Skeletal muscle tissue (tissue), 4 donors: ENCODE data around the gene MTRFR. TPM values are rescaled to one million over a fixed set of nuclear protein-coding genes. Genes with fewer than 3 reads are reported as not detected.
A peak's percentile ranks its signal among the peaks of the same experiment; 100 is the strongest.
"Not testable (repeated sequence)": the region's sequence is repeated elsewhere in the genome, so short reads cannot be mapped to it uniquely, and the experiment has no call there.

Experiments
- H3K27ac ChIP-seq: one replicate; pipeline ENCODE4 v1.7.0; 2013; ENCODE audit warnings: mild to moderate bottlenecking, low read depth, low read length, inconsistent platforms
- H3K27me3 ChIP-seq, 3 donors: one replicate each; pipeline ENCODE4 v1.7.0; 2013; ENCODE audit warnings: low read length in 3 of 3; ENCODE audit not compliant: control insufficient read depth in 3 of 3, insufficient read depth in 3 of 3
- H3K36me3 ChIP-seq, 3 donors: one replicate each; pipeline ENCODE4 v1.7.0; 2013; ENCODE audit warnings: low read length in 3 of 3; ENCODE audit not compliant: control insufficient read depth in 3 of 3, insufficient read depth in 3 of 3
- H3K4me1 ChIP-seq, 3 donors: one replicate each; pipeline ENCODE4 v1.7.0; 2013; ENCODE audit warnings: low read length in 3 of 3, mild to moderate bottlenecking in 3 of 3; ENCODE audit not compliant: control insufficient read depth in 3 of 3, insufficient read depth in 3 of 3
- H3K4me3 ChIP-seq, 3 donors: one replicate each; pipeline ENCODE4 v1.7.0; 2013; ENCODE audit warnings: low read length in 3 of 3
- H3K9ac ChIP-seq, 3 donors: one replicate each; pipeline ENCODE4 v1.7.0; 2013; ENCODE audit warnings: low read length in 3 of 3, mild to moderate bottlenecking in 3 of 3, moderate library complexity in 2 of 3, low read depth in 1 of 3
- H3K9me3 ChIP-seq, 3 donors: one replicate each; pipeline ENCODE4 v1.7.0; 2013; ENCODE audit warnings: low read length in 3 of 3; ENCODE audit not compliant: control insufficient read depth in 3 of 3
- total RNA-seq: library from RNA; depleted of rRNA; stranded (reverse); fragments of >200 nt; gene quantifications from one replicate; pipeline ENCODE4 v1.2.3, GENCODE V29; 2014
- donor health status: Osteomylitis.

MTRFR gene
- total RNA-seq, 1 donor from 2014 or later: 12.0 TPM

DNA sequence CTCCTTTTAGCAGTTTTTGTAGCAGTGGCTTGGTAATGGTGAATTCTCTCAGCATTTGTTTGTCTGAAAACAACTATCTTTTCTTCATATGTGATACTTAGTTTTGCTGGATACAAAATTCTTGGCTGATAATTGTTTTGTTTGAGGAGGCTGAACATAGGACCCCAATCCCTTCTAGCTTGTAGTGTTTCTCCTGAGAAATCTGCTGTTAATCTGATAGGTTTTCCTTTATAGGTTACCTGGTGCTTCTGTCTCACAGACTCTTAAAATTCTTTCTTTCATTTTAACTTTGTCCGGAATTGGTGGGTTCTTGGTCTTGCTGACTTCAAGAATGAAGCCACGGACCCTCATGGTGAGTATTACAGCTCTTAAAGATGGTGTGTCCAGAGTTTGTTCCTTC is 14.9 kb downstream of the MTRFR start:
- not testable (repeated sequence) for H3K4me3 ChIP-seq, H3K9ac ChIP-seq, H3K27ac ChIP-seq, H3K9me3 ChIP-seq, H3K36me3 ChIP-seq, H3K27me3 ChIP-seq
- peaks cover 16 to 22% (median 16%) of the 10 kb centered on the region in 3 donors for H3K4me1 ChIP-seq

DNA sequence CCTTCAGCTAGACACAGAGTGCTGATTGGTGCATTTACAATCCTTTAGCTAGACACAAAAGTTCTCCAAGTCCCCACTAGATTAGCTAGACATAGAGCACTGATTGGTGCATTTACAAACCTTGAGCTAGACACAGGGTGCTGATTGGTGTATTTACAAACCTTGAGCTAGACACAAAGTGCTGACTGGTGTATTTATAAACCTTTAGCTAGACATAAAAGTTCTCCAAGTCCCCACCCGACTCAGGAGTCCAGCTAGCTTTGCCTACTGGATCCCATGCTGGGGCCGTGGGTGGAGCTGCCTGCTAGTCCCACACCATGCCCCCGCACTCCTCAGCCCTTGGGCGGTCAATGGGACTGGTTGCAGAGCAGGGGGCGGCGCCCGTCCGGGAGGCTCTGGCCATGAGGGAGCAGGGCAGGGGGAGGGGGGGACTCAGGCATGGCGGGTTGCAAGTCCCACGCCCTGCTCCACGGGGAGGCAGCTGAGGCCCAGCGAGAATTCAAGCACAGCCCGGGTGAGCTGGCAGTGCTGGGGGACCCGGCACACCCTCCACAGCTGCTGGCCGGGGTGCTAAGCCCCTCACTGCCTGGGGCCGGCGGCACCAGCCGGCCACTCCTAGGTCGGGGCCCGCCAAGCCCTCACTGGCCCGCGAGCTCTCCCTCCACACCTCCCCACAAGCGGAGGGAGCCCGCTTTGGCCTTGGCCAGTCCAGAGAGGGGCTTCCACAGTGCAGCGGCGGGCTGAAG is 15.9 kb downstream of the MTRFR start:
- H3K9me3 ChIP-seq, H3K9ac ChIP-seq, H3K27me3 ChIP-seq, H3K4me3 ChIP-seq, H3K27ac ChIP-seq: not testable (repeated sequence)
- Histone ChIP-seq H3K4me1 (peaks cover 25 to 32% (median 25%) of the 10 kb centered on the region in 3 donors), H3K36me3 (peaks cover 4 to 12% (median 7%) of the 10 kb centered on the region in 3 donors)

- H3K36me3 ChIP-seq: peaks cover 7 to 19% (median 12%) of the 10 kb centered on the region in 3 donors
- no peaks in the 10 kb centered on the region for H3K27me3 ChIP-seq
- H3K27ac ChIP-seq: peak overlapping the region; percentile 64
- H3K9ac ChIP-seq: peak overlapping the region; percentile 41 to 45 (median 43)
- H3K9me3 ChIP-seq: no peaks in the 10 kb centered on the region
- peaks cover 28 to 42% (median 33%) of the 10 kb centered on the region in 3 donors for H3K4me1 ChIP-seq
- H3K4me3 ChIP-seq: peak overlapping the region in 1 of 3 donors; percentile 39
These were observed 17.5 kb downstream of the MTRFR start for GRCh38 chr12:123250471-123251383.

GRCh38 chr12:123251403-123252076 is 18.3 kb downstream of the MTRFR start:
- Histone ChIP-seq H3K27ac (peak overlapping the region; percentile 64), H3K4me3 (peak overlapping the region in 1 of 3 donors; percentile 39), H3K36me3 (peaks cover 12 to 24% (median 13%) of the 10 kb centered on the region in 3 donors)

DNA sequence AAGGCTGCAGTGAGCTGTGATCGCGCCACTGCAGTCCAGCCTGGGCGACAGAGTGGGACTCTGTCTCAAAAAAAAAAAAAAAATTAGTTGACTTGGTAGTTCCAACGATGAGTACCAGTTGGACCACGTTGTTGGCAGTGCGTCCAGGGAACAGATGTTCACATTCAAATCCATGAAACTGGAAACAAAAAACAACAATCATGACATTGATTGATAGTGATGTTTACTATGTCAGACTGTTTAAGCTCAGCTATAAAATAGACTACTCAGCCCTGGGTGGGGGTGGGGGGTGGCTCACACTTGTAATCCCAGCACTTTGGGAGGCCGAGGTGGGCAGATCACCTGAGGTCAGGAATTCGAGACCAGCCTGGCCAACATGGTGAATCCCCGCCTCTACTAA is 19.1 kb downstream of the MTRFR start:
- H3K4me1 ChIP-seq: peaks cover 28 to 42% (median 33%) of the 10 kb centered on the region in 3 donors
- not testable (repeated sequence) for H3K4me3 ChIP-seq, H3K27me3 ChIP-seq, H3K9ac ChIP-seq, H3K9me3 ChIP-seq
- peaks cover 13 to 26% (median 15%) of the 10 kb centered on the region in 3 donors for H3K36me3 ChIP-seq
- H3K27ac ChIP-seq: peak overlapping the region; percentile 19

More at GRCh38 chr12:123251403-123252076, 18.3 kb downstream of the MTRFR start:
- Histone ChIP-seq H3K4me1 (peaks cover 28 to 42% (median 33%) of the 10 kb centered on the region in 3 donors), H3K27me3 (no peaks in the 10 kb centered on the region), H3K9me3 (no peaks in the 10 kb centered on the region), H3K9ac (peak overlapping the region in 2 of 3 donors; percentile 41 to 45)

- Histone ChIP-seq H3K27me3 (no peaks in the 10 kb centered on the region), H3K4me1 (peaks cover 28 to 42% (median 33%) of the 10 kb centered on the region in 3 donors), H3K9me3 (no peaks in the 10 kb centered on the region), H3K4me3 (no peak overlapping the region), H3K36me3 (peaks cover 23 to 29% (median 23%) of the 10 kb centered on the region in 3 donors), H3K9ac (peak overlapping the region in 1 of 3 donors; percentile 57), H3K27ac (peak overlapping the region; percentile 25)
These were observed 20.6 kb downstream of the MTRFR start for GRCh38 chr12:123253641-123254459.

DNA sequence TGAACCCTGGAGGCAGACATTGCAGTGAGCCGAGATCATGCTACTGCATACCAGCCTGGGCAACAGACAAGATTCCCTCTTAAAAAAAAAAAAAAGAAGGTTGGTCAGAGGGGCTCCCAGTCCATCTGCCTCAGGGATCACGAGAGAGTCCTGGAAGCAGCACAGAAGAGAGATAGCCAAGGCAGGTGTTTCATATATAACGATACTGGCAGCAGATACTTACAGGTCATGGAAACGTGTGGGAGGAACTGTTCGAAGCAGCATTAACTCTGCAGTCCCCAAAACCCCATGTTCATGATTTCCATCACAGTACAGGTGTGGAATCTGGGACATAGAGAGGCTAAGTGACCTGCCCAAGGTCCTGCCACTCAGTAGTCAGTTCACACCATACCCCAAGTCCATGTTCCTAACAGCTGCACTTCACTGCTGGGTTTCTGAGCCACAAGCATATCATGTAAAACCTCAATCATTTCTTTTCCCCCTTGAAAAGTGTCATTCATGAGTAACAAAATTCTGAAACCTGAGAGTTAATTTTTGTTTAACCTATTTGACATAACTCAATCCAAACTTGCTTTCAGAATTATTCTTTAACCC is 21.7 kb downstream of the MTRFR start:
- H3K27ac ChIP-seq: no peak overlapping the region

DNA sequence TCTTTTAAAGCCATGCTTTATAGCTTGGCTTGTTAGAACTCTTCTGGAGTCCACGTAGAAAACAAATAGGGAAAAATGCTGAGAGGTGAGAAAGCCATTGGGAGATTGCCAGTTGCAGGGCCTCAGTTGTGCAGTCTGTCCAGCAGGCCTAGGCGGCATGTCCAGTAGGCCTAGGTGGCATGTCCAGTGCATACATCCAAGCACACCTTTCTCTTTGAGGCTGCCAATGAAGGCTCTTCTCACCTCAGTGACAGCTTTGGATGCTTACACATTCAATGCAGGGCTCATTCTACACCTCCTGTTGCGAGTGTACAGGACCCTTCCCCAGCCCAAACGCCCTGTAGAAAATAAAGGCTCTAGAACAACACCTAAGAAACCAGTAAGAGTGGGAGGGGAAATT is 25.4 kb downstream of the MTRFR start:
- H3K9ac ChIP-seq: no peak overlapping the region
- H3K4me3 ChIP-seq: no peak overlapping the region
- no peaks in the 10 kb centered on the region for H3K27me3 ChIP-seq

More for the DNA sequence above, 21.7 kb downstream of the MTRFR start:
- H3K9ac ChIP-seq: no peak overlapping the region
- H3K27me3 ChIP-seq: no peaks in the 10 kb centered on the region
- peaks cover 26 to 33% (median 26%) of the 10 kb centered on the region in 3 donors for H3K36me3 ChIP-seq
- no peak overlapping the region for H3K4me3 ChIP-seq
- no peaks in the 10 kb centered on the region for H3K9me3 ChIP-seq
- H3K4me1 ChIP-seq: peaks cover 28 to 42% (median 33%) of the 10 kb centered on the region in 3 donors

More for the DNA sequence above, 25.4 kb downstream of the MTRFR start:
- Histone ChIP-seq H3K27ac (no peak overlapping the region), H3K4me1 (peaks cover 8 to 15% (median 13%) of the 10 kb centered on the region in 3 donors), H3K9me3 (no peaks in the 10 kb centered on the region), H3K36me3 (peaks cover 41 to 47% (median 46%) of the 10 kb centered on the region in 3 donors)
